HG03103 (cell line): ENCODE data around the gene PARVB.

Experiments
- ATAC-seq: cut with Tn5 transposase; IDR thresholded peaks from one replicate; pipeline ENCODE4 v1.9.1; 2021; ENCODE audit warnings: low read depth; ENCODE audit not compliant: unreplicated experiment

Gene PARVB

GRCh38 chr22:44082801-44083200 is 58.7 kb downstream of the PARVB start:
- ATAC-seq: no peak

- no peak for ATAC-seq
These were observed 60.1 kb downstream of the PARVB start for GRCh38 chr22:44084044-44084772.

GRCh38 chr22:44085743-44086270 is 61.7 kb downstream of the PARVB start:
- ATAC-seq: no peak

- ATAC-seq: no peak
These were observed 62.4 kb downstream of the PARVB start for GRCh38 chr22:44086271-44087088.

- no peak for ATAC-seq
These were observed 63.0 kb downstream of the PARVB start for GRCh38 chr22:44087089-44087430.

GRCh38 chr22:44088976-44089570 is 65.0 kb downstream of the PARVB start:
- ATAC-seq: no peak

- no peak for ATAC-seq
These were observed 65.8 kb downstream of the PARVB start for GRCh38 chr22:44089717-44090570.

- ATAC-seq: no peak
These were observed 66.4 kb downstream of the PARVB start for GRCh38 chr22:44090571-44090905.

- ATAC-seq: no peak
These were observed 67.1 kb downstream of the PARVB start for GRCh38 chr22:44091021-44091721.

- no peak for ATAC-seq
These were observed 67.6 kb downstream of the PARVB start for GRCh38 chr22:44091751-44092150.

- ATAC-seq: no peak
These were observed 68.6 kb downstream of the PARVB start for GRCh38 chr22:44092636-44093220.

GRCh38 chr22:44093791-44094190 is 69.7 kb downstream of the PARVB start:
- no peak for ATAC-seq

- no peak for ATAC-seq
These were observed 70.7 kb downstream of the PARVB start for GRCh38 chr22:44094751-44095302.

GRCh38 chr22:44096736-44097135 is 72.6 kb downstream of the PARVB start:
- no peak for ATAC-seq

- ATAC-seq: no peak
These were observed 73.3 kb downstream of the PARVB start for GRCh38 chr22:44097263-44098020.

- ATAC-seq: no peak
These were observed 74.1 kb downstream of the PARVB start for GRCh38 chr22:44098021-44098739.

- no peak for ATAC-seq
These were observed 74.9 kb downstream of the PARVB start for GRCh38 chr22:44098966-44099530.

- no peak for ATAC-seq
These were observed 75.6 kb downstream of the PARVB start for GRCh38 chr22:44099696-44100095.
